HCT116 (cell line): ENCODE results near the gene MAL. TPM values are rescaled to one million over a fixed set of nuclear protein-coding genes. Genes with fewer than 3 reads are reported as not detected.

Source experiments
- ATAC-seq: fragments of 200-7000 bp; cut with Tn5 transposase; 2 replicates; pipeline ENCODE4 v1.9.1; 2020; ENCODE audit warnings: mild to moderate bottlenecking, moderate library complexity
- BruUV-seq: library from RNA; stranded (reverse); fragments of 400-500 nt; replicated peaks from 2 replicates; lab custom pipeline; 2021; lab: Mats Ljungman, UMichigan
- CTCF ChIA-PET: fragments of 300-600 bp; sonication (Branson Sonifier 250); formaldehyde crosslinking; loops from one replicate; lab custom pipeline; 2021; ENCODE audit warnings: antibody characterized with exemption; lab: Charles Lee
- POLR2A ChIA-PET: fragments of 300-600, 350-600 bp; sonication (Branson Sonifier 250); formaldehyde crosslinking; loops from one replicate; lab custom pipeline; 2021; ENCODE audit warnings: antibody characterized with exemption; lab: Charles Lee
- RAD21 ChIA-PET, 2 experiments: fragments of 300-600 bp; sonication (Branson Sonifier 250); formaldehyde crosslinking; loops; one replicate each; lab custom pipeline; 2023; ENCODE audit warnings: low total read pairs in 2 of 2; ENCODE audit not compliant: uncharacterized antibody in 2 of 2, unreplicated experiment in 2 of 2, low non-redundant PET in 1 of 2; lab: Charles Lee
- DNase-seq: peaks from one replicate; pipeline ENCODE4 v3.0.0-alpha.2; 2010; ENCODE audit warnings: low read depth, low spot score
- H2AFZ ChIP-seq: fragments of 200-600 bp; shearing (Covaris generic), sonication (generic); 2 replicates; pipeline ENCODE4 v1.6.1; 2017; ENCODE audit warnings: low read depth, mixed run types, mixed read lengths, antibody characterized with exemption, low read length; ENCODE audit not compliant: poor library complexity, severe bottlenecking
- H3K27ac ChIP-seq: 2 replicates; pipeline ENCODE4 v1.5.1; 2012; ENCODE audit warnings: low read depth, low read length
- H3K27me3 ChIP-seq: fragments of 200-600 bp; sonication (generic); 2 replicates; pipeline ENCODE4 v1.6.1; 2016; ENCODE audit warnings: mixed run types, low read length, mixed read lengths; ENCODE audit not compliant: insufficient read depth
- H3K36me3 ChIP-seq, 2 experiments: fragments of 200-500 bp in 1 of 2; fragments of 200-600 bp in 1 of 2; sonication (Bioruptor generic) in 1 of 2; sonication (generic) in 1 of 2; 2 replicates each; pipeline versions ENCODE4 v1.5.1 to v1.6.1; 2014 to 2016; ENCODE audit warnings: low read length in 2 of 2, inconsistent platforms in 1 of 2, mixed read lengths in 1 of 2, mixed run types in 1 of 2; ENCODE audit not compliant: insufficient read depth in 2 of 2, control insufficient read depth in 1 of 2
- H3K4me1 ChIP-seq, 2 experiments: fragments of 200-600 bp in 1 of 2; sonication (generic) in 1 of 2; 2 replicates each; pipeline versions ENCODE4 v1.5.1 to v1.6.1; 2012 to 2017; ENCODE audit warnings: low read length in 2 of 2, inconsistent platforms in 1 of 2, mild to moderate bottlenecking in 1 of 2, mixed read lengths in 1 of 2, mixed run types in 1 of 2, moderate library complexity in 1 of 2; ENCODE audit not compliant: insufficient read depth in 2 of 2, control insufficient read depth in 1 of 2
- H3K4me2 ChIP-seq: fragments of 200-600 bp; sonication (generic); 2 replicates; pipeline ENCODE4 v1.6.1; 2017; ENCODE audit warnings: mixed run types, low read length, mixed read lengths
- H3K4me3 ChIP-seq, 2 experiments: fragments of 200-600 bp in 1 of 2; sonication (generic) in 1 of 2; replicated peaks in 1 of 2; 2 replicates each; pipeline ENCODE4 v1.5.1; 2011 to 2016; ENCODE audit warnings: low read length in 2 of 2, control low read depth in 1 of 2, low read depth in 1 of 2, mild to moderate bottlenecking in 1 of 2, mixed read lengths in 1 of 2, mixed run types in 1 of 2
- H3K79me2 ChIP-seq: fragments of 200-600 bp; sonication (generic); 2 replicates; pipeline ENCODE4 v1.6.1; 2017; ENCODE audit warnings: mild to moderate bottlenecking, mixed run types, low read length, moderate library complexity, mixed read lengths; ENCODE audit not compliant: insufficient read depth
- H3K9ac ChIP-seq: fragments of 200-600 bp; sonication (generic); 2 replicates; pipeline ENCODE4 v1.6.1; 2016; ENCODE audit warnings: low read length, mixed read lengths
- H3K9me2 ChIP-seq: fragments of 200-600 bp; sonication (generic), shearing (Covaris generic); 2 replicates; pipeline ENCODE4 v1.6.1; 2017; ENCODE audit warnings: mixed run types, mild to moderate bottlenecking, moderate library complexity; ENCODE audit not compliant: insufficient read depth
- H3K9me3 ChIP-seq, 2 experiments: fragments of 200-500 bp in 1 of 2; fragments of 200-600 bp in 1 of 2; sonication (Bioruptor generic) in 1 of 2; sonication (generic) in 1 of 2; 2 replicates each; pipeline ENCODE4 v1.6.1; 2014 to 2017; ENCODE audit warnings: low read length in 2 of 2, mixed read lengths in 2 of 2, inconsistent platforms in 1 of 2, low read depth in 1 of 2, mild to moderate bottlenecking in 1 of 2, mixed run types in 1 of 2, moderate library complexity in 1 of 2; ENCODE audit not compliant: control insufficient read depth in 1 of 2, insufficient read depth in 1 of 2
- H4K20me1 ChIP-seq: fragments of 200-600 bp; sonication (generic), shearing (Covaris generic); 2 replicates; pipeline ENCODE4 v1.6.1; 2017; ENCODE audit warnings: mixed run types, mild to moderate bottlenecking, moderate library complexity; ENCODE audit not compliant: insufficient read depth
- CBX3 ChIP-seq: IDR thresholded peaks from 2 replicates; pipeline ENCODE4 v1.6.1; 2012; ENCODE audit warnings: low read depth
- CEBPB ChIP-seq: IDR thresholded peaks from 2 replicates; pipeline ENCODE4 v1.6.1; 2012; ENCODE audit warnings: low read depth
- CTCF ChIP-seq, 3 experiments: fragments of 200-600 bp in 1 of 3; sonication (generic) in 1 of 3; IDR thresholded peaks in 2 of 3; conservative IDR thresholded peaks in 1 of 3; 2 replicates each; pipeline ENCODE4 v1.5.1; 2012 to 2017; ENCODE audit warnings: low read depth in 2 of 3, low read length in 2 of 3, antibody characterized with exemption in 1 of 3, borderline replicate concordance in 1 of 3, control low read depth in 1 of 3, mild to moderate bottlenecking in 1 of 3, mixed read lengths in 1 of 3, mixed run types in 1 of 3, moderate library complexity in 1 of 3; ENCODE audit not compliant: insufficient read depth in 1 of 3
- EGR1 ChIP-seq: IDR thresholded peaks from 2 replicates; pipeline ENCODE4 v1.6.1; 2012; ENCODE audit warnings: low read depth
- EZH2 ChIP-seq: fragments of 200-600 bp; sonication (generic); IDR thresholded peaks from 2 replicates; pipeline ENCODE4 v1.6.1; 2017; ENCODE audit warnings: antibody characterized with exemption, mixed run types
- JUND ChIP-seq: IDR thresholded peaks from 2 replicates; pipeline ENCODE4 v1.6.1; 2012
- MAX ChIP-seq: IDR thresholded peaks from 2 replicates; pipeline ENCODE4 v1.6.1; 2012
- POLR2A ChIP-seq: IDR thresholded peaks from 2 replicates; pipeline ENCODE4 v1.7.0; 2011; ENCODE audit warnings: borderline replicate concordance; ENCODE audit not compliant: insufficient read depth, insufficient read length; ENCODE audit errors: extremely low read depth
- POLR2AphosphoS5 ChIP-seq: IDR thresholded peaks from 2 replicates; pipeline ENCODE4 v1.6.1; 2011; ENCODE audit warnings: mild to moderate bottlenecking, low read depth, low read length, moderate library complexity
- SIN3A ChIP-seq: IDR thresholded peaks from 2 replicates; pipeline ENCODE4 v1.6.1; 2012; ENCODE audit warnings: low read depth
- SP1 ChIP-seq: IDR thresholded peaks from 2 replicates; pipeline ENCODE4 v1.6.1; 2012; ENCODE audit warnings: low read depth
- SRF ChIP-seq: IDR thresholded peaks from 2 replicates; pipeline ENCODE4 v1.6.1; 2012; ENCODE audit warnings: low read depth
- TCF7L2 ChIP-seq: IDR thresholded peaks from 2 replicates; pipeline ENCODE4 v1.7.0; 2011; ENCODE audit warnings: borderline replicate concordance, inconsistent platforms; ENCODE audit not compliant: insufficient read depth, insufficient read length; ENCODE audit errors: extremely low read depth
- YY1 ChIP-seq: IDR thresholded peaks from 2 replicates; pipeline ENCODE4 v1.6.1; 2011; ENCODE audit warnings: low read length, low read depth, moderate library complexity, mild to moderate bottlenecking; ENCODE audit not compliant: insufficient replicate concordance; ENCODE audit errors: extremely low read depth
- ZFX ChIP-seq: fragments of 450-650 bp; IDR thresholded peaks from 2 replicates; pipeline ENCODE4 v1.6.1; 2017
- ZNF274 ChIP-seq: fragments of 200-500 bp; sonication (Bioruptor generic); IDR thresholded peaks from 2 replicates; pipeline ENCODE4 v1.6.1; 2014; ENCODE audit warnings: mild to moderate bottlenecking, low read depth, low read length, inconsistent platforms
- intact Hi-C: fragments of 100-400 bp; cut with micrococcal nuclease; formaldehyde crosslinking; loops from 2 replicates; pipeline ENCODE4 v1.10.0; 2022
- total RNA-seq: library from RNA; stranded (reverse); gene quantifications from one replicate; pipeline ENCODE4 v1.2.1, GENCODE V29; 2021; ENCODE audit not compliant: unreplicated experiment

MAL gene
- total RNA-seq, 1 experiment from 2014 or later: not detected

GRCh38 chr2:95013726-95014125, 11.8 kb upstream of the MAL start:
- Histone ChIP-seq H3K9me3 (no peaks in the 10 kb centered on the region), H3K9ac (no peak overlapping the region), H3K79me2 (no peaks in the 10 kb centered on the region), H2AFZ (no peak overlapping the region), H3K4me2 (no peak overlapping the region), H3K36me3 (no peaks in the 10 kb centered on the region), H3K27me3 (no peaks in the 10 kb centered on the region), H3K4me1 (no peaks in the 10 kb centered on the region), H3K4me3 (no peak overlapping the region), H4K20me1 (no peaks in the 10 kb centered on the region), H3K27ac (no peak overlapping the region), H3K9me2 (no peaks in the 10 kb centered on the region)
- no peak for DNase-seq
- ATAC-seq: no peak
- TF ChIP-seq CEBPB (no peak), MAX (no peak), CBX3 (no peak), JUND (no peak), ZNF274 (no peak), SIN3A (no peak), YY1 (no peak), POLR2AphosphoS5 (no peak), SRF (no peak), CTCF (IDR thresholded peaks at IDR 0.05 in 2 of 3, conservative IDR thresholded peaks at IDR 0.05 in 1 of 3; ENCODE audit: borderline replicate concordance in 1 of 3, insufficient read depth in 1 of 3, low read depth in 2 of 3, low read length in 2 of 3) (no peak), TCF7L2 (no peak), EGR1 (no peak), POLR2A (no peak), SP1 (no peak), EZH2 (no peak), ZFX (no peak)
- intact Hi-C loops: no loop called here
- RAD21 ChIA-PET: no interaction called here
- CTCF ChIA-PET: interaction anchor here (1.0 kb wide), 1 partner anchor 9 kb away, joined by 3 read pairs; no protein-coding TSS in a partner anchor
- BruUV-seq: no TSS peak
- POLR2A ChIA-PET: no interaction called here
